Keratinocyte (primary cell): ENCODE measurements around the gene C4orf50. TPM values are rescaled to one million over a fixed set of nuclear protein-coding genes. Genes with fewer than 3 reads are reported as not detected.

ENCODE experiments used
- DNase-seq: peaks from one replicate; pipeline ENCODE4 v3.0.0-alpha.2; 2011; ENCODE audit warnings: low read depth, missing footprints, low spot score
- FAIRE-seq: peaks from 2 replicates; lab custom pipeline; 2011; peaks lifted over from hg19 to GRCh38; lab: Jason Lieb, UNC
- H2AFZ ChIP-seq: 2 replicates; pipeline ENCODE4 v1.6.0; 2012; ENCODE audit warnings: low read length, control low read depth, inconsistent platforms; ENCODE audit not compliant: control insufficient read depth
- H3K27ac ChIP-seq: 2 replicates; pipeline ENCODE4 v1.5.1; 2011; ENCODE audit warnings: low read length; ENCODE audit not compliant: control insufficient read depth, insufficient read depth
- H3K27me3 ChIP-seq: 3 replicates; pipeline ENCODE4 v1.6.0; 2011; ENCODE audit warnings: low read length; ENCODE audit not compliant: control insufficient read depth, insufficient read depth; ENCODE audit errors: extremely low read depth
- H3K36me3 ChIP-seq, 2 experiments: 2 replicates in 1 of 2; 3 replicates in 1 of 2; pipeline ENCODE4 v1.5.1; 2011; ENCODE audit warnings: low read length in 2 of 2, mild to moderate bottlenecking in 1 of 2; ENCODE audit not compliant: control insufficient read depth in 2 of 2, insufficient read depth in 2 of 2; ENCODE audit errors: extremely low read depth in 1 of 2
- H3K4me1 ChIP-seq: 3 replicates; pipeline ENCODE4 v1.5.1; 2011; ENCODE audit warnings: low read length; ENCODE audit not compliant: control insufficient read depth, insufficient read depth; ENCODE audit errors: extremely low read depth
- H3K4me2 ChIP-seq: 3 replicates; pipeline ENCODE4 v1.6.0; 2011; ENCODE audit warnings: low read depth, low read length; ENCODE audit not compliant: control insufficient read depth, insufficient read depth; ENCODE audit errors: extremely low read depth
- H3K4me3 ChIP-seq, 3 experiments: fragments of 200-600 bp in 1 of 3; sonication (generic) in 1 of 3; 2 replicates in 2 of 3; 3 replicates in 1 of 3; pipeline ENCODE4 v1.5.1; 2011 to 2016; ENCODE audit warnings: low read length in 3 of 3, mild to moderate bottlenecking in 3 of 3, control low read depth in 2 of 3, inconsistent platforms in 1 of 3, low read depth in 1 of 3, mixed read lengths in 1 of 3, mixed run types in 1 of 3, moderate library complexity in 1 of 3; ENCODE audit not compliant: control insufficient read depth in 2 of 3, insufficient read depth in 2 of 3; ENCODE audit errors: extremely low read depth in 1 of 3
- H3K79me2 ChIP-seq: 2 replicates; pipeline ENCODE4 v1.6.0; 2012; ENCODE audit warnings: low read length; ENCODE audit not compliant: control insufficient read depth, insufficient read depth
- H3K9ac ChIP-seq: 3 replicates; pipeline ENCODE4 v1.6.0; 2011; ENCODE audit warnings: low read length; ENCODE audit not compliant: control insufficient read depth, insufficient read depth; ENCODE audit errors: extremely low read depth
- H3K9me1 ChIP-seq: 3 replicates; pipeline ENCODE4 v1.6.0; 2011; ENCODE audit warnings: low read length; ENCODE audit not compliant: control insufficient read depth, insufficient read depth; ENCODE audit errors: extremely low read depth
- H3K9me3 ChIP-seq: 2 replicates; pipeline ENCODE4 v1.5.1; 2012; ENCODE audit warnings: low read depth, low read length; ENCODE audit not compliant: control insufficient read depth
- H4K20me1 ChIP-seq: 3 replicates; pipeline ENCODE4 v1.6.0; 2011; ENCODE audit warnings: low read length; ENCODE audit not compliant: control insufficient read depth, insufficient read depth; ENCODE audit errors: extremely low read depth
- CTCF ChIP-seq, 3 experiments: IDR thresholded peaks in 1 of 3; conservative IDR thresholded peaks in 1 of 3; optimal IDR thresholded peaks in 1 of 3; 2 replicates in 2 of 3; 3 replicates in 1 of 3; pipeline versions ENCODE3 to v1.5.1; 2011; ENCODE audit warnings: low read length in 3 of 3, mild to moderate bottlenecking in 3 of 3, moderate library complexity in 2 of 3, control low read depth in 1 of 3, inconsistent platforms in 1 of 3; ENCODE audit not compliant: insufficient read depth in 2 of 3; ENCODE audit errors: extremely low read depth in 1 of 3
- EZH2 ChIP-seq: IDR thresholded peaks from one replicate; pipeline ENCODE4 v1.6.1; 2012; ENCODE audit warnings: inconsistent platforms, mild to moderate bottlenecking, low read length, moderate library complexity
- dilution Hi-C: fragments of 300-500 bp; cut with MboI; formaldehyde crosslinking; loops from one replicate; pipeline ENCODE4 v1.7.0; 2020; ENCODE audit warnings: low sequenced_read_pairs; ENCODE audit not compliant: extremely low pct_ligation_motif_present
- polyA plus RNA-seq, 5 experiments: library from polyadenylated mRNA; depleted of rRNA in 3 of 5; stranded (reverse) in 3 of 5; stranded (forward) in 1 of 5; unstranded in 1 of 5; fragments of >200 nt; gene quantifications; 1 replicate in 1 of 5; 2 replicates in 3 of 5; 3 replicates in 1 of 5; pipeline versions ENCODE4 v1.2.1 to v1.2.3, GENCODE V29; 2011 to 2012; ENCODE audit warnings: missing spikeins in 2 of 5, low read depth in 1 of 5, low replicate concordance in 1 of 5

Gene C4orf50
- polyA plus RNA-seq, 1 donor (not counting 4 experiments of a cell fraction or from before 2014, with no cell fraction given), result not detected

- DNase-seq (no peak), FAIRE-seq (no peak)
- Histone ChIP-seq H3K36me3 (no peaks in the 10 kb centered on the region), H4K20me1 (no peaks in the 10 kb centered on the region), H3K9me1 (no peaks in the 10 kb centered on the region), H3K9me3 (no peaks in the 10 kb centered on the region), H3K27me3 (no peaks in the 10 kb centered on the region), H3K4me3 (no peak overlapping the region), H3K4me2 (no peak overlapping the region), H3K9ac (no peak overlapping the region), H2AFZ (no peak overlapping the region), H3K79me2 (no peaks in the 10 kb centered on the region), H3K4me1 (no peaks in the 10 kb centered on the region), H3K27ac (no peak overlapping the region)
- dilution Hi-C loops, result no loop called here
- TF ChIP-seq EZH2 (no peak), CTCF (optimal IDR thresholded peaks at IDR 0.05 in 1 of 3, IDR thresholded peaks at IDR 0.05 in 1 of 3, conservative IDR thresholded peaks at IDR 0.05 in 1 of 3; ENCODE audit: extremely low read depth in 1 of 3, insufficient read depth in 2 of 3, low read length in 3 of 3) (no peak)
Measured at GRCh38 chr4:5976921-5977320, 41.3 kb downstream of the C4orf50 start.

- no peaks in the 10 kb centered on the region for H3K79me2 ChIP-seq
- H3K9me1 ChIP-seq, result no peaks in the 10 kb centered on the region
- FAIRE-seq, result no peak
- no peaks in the 10 kb centered on the region for H3K4me1 ChIP-seq
- no peak overlapping the region for H2AFZ ChIP-seq
- H3K4me3 ChIP-seq, result no peak overlapping the region
- no peaks in the 10 kb centered on the region for H4K20me1 ChIP-seq
- DNase-seq, result no peak
- dilution Hi-C loops, result no loop called here
- no peaks in the 10 kb centered on the region for H3K27me3 ChIP-seq
- no peak overlapping the region for H3K9ac ChIP-seq
- H3K9me3 ChIP-seq, result no peaks in the 10 kb centered on the region
- no peak for TF ChIP-seq EZH2
- no peak for TF ChIP-seq CTCF (optimal IDR thresholded peaks at IDR 0.05 in 1 of 3, IDR thresholded peaks at IDR 0.05 in 1 of 3, conservative IDR thresholded peaks at IDR 0.05 in 1 of 3; ENCODE audit: extremely low read depth in 1 of 3, insufficient read depth in 2 of 3, low read length in 3 of 3)
- no peak overlapping the region for H3K4me2 ChIP-seq
- no peaks in the 10 kb centered on the region for H3K36me3 ChIP-seq
- H3K27ac ChIP-seq, result no peak overlapping the region
Measured at GRCh38 chr4:5976431-5976830, 41.8 kb downstream of the C4orf50 start.
